ENCODE results near the gene HDAC4.
A peak's percentile ranks its signal among the peaks of the same experiment; 100 is the strongest.

HDAC4 gene

GRCh38 chr2:239264838-239265651, 135.8 kb downstream of the HDAC4 start:
- TF ChIP-seq CTCF (conservative IDR thresholded peaks at IDR 0.05; ENCODE audit: low read length): no peak

GRCh38 chr2:239264492-239264837, 136.4 kb downstream of the HDAC4 start:
- peak; percentile 52 for DNase-seq (ENCODE audit: low read depth)
- H3K4me3 ChIP-seq (ENCODE audit: low read length): no peak overlapping the region
- no peak for TF ChIP-seq CTCF (conservative IDR thresholded peaks at IDR 0.05; ENCODE audit: low read length)

More at GRCh38 chr2:239264838-239265651, 135.8 kb downstream of the HDAC4 start:
- H3K4me3 ChIP-seq (ENCODE audit: low read length): no peak overlapping the region
- peak; percentile 67 for DNase-seq (ENCODE audit: low read depth)

- DNase-seq (ENCODE audit: low read depth): no peak
- H3K4me3 ChIP-seq (ENCODE audit: low read length): no peak overlapping the region
- TF ChIP-seq CTCF (conservative IDR thresholded peaks at IDR 0.05; ENCODE audit: low read length): no peak
Measured at GRCh38 chr2:239263669-239264491, 136.9 kb downstream of the HDAC4 start.

GRCh38 chr2:239263231-239263630, 137.6 kb downstream of the HDAC4 start:
- H3K4me3 ChIP-seq (ENCODE audit: low read length): no peak overlapping the region
- no peak for TF ChIP-seq CTCF (conservative IDR thresholded peaks at IDR 0.05; ENCODE audit: low read length)
- DNase-seq (ENCODE audit: low read depth): no peak

- no peak for DNase-seq (ENCODE audit: low read depth)
- H3K4me3 ChIP-seq (ENCODE audit: low read length): no peak overlapping the region
- no peak for TF ChIP-seq CTCF (conservative IDR thresholded peaks at IDR 0.05; ENCODE audit: low read length)
Measured at GRCh38 chr2:239262484-239263230, 138.2 kb downstream of the HDAC4 start.

GRCh38 chr2:239261796-239262483, 138.9 kb downstream of the HDAC4 start:
- no peak for DNase-seq (ENCODE audit: low read depth)
- no peak for TF ChIP-seq CTCF (conservative IDR thresholded peaks at IDR 0.05; ENCODE audit: low read length)
- H3K4me3 ChIP-seq (ENCODE audit: low read length): no peak overlapping the region
